ENCODE data around the gene SMIM1. TPM values are rescaled to one million over a fixed set of nuclear protein-coding genes. Genes with fewer than 3 reads are reported as not detected.

SMIM1 gene
- total RNA-seq, 6 experiments from 2014 or later = 2.6 to 8.7 (median 4.6) TPM

DNA sequence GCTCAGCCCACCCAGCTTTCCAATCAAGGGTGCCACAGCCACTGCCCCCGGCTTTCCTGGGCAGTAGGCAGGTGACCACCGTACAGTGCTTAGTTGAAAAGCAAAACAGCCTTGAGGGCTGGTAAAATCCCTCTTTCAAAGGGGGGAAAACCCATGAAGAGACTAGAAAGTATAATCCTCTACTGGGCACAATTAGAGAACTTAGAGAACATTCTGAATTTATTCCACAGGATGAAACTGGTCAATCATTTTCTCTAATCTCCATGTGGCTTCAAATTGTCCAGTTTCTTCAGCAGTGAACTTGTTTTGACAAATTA, 39.0 kb downstream of the SMIM1 start:
- intact Hi-C loops (cut with DNase I) = no loop called here
- no peak for ATAC-seq
- 60% methylated on average over 1 of the region's 2 CpGs for WGBS (ENCODE audit: insufficient coverage, low coverage, low lambda C conversion rate, missing lambda C conversion rate)

DNA sequence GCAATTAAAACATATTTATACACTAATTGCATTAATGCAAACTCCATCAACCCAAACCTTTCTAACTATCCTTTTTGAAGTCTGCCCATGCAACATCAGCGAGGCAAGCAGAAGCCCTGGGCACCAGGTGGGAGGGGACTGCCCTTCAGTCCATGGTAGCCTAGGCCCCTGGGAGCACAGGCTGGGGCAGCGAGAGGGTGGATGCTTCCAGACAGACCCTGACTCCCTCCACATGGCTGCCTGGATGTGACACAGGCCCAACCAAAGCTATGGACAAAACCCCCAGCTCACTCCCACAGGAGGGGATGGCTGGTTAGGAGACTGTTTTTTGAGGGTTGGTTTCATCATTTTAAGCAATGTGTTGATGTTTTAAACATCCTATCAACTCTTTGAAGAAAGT, 41.5 kb downstream of the SMIM1 start:
- Histone ChIP-seq H3K27ac (no peak overlapping the region), H3K9me3 (no peaks in the 10 kb centered on the region), H3K36me3 (peaks cover 0 to 10% (median 5%) of the 10 kb centered on the region in 4 donors), H3K27me3 (no peaks in the 10 kb centered on the region), H3K4me3 (no peak overlapping the region), H3K4me1 (no peaks in the 10 kb centered on the region)
- 100% methylated on average over 2 of the region's 2 CpGs for WGBS (ENCODE audit: insufficient coverage, low coverage, low lambda C conversion rate, missing lambda C conversion rate)
- no peak for ATAC-seq
- TF ChIP-seq, protein P1, sequence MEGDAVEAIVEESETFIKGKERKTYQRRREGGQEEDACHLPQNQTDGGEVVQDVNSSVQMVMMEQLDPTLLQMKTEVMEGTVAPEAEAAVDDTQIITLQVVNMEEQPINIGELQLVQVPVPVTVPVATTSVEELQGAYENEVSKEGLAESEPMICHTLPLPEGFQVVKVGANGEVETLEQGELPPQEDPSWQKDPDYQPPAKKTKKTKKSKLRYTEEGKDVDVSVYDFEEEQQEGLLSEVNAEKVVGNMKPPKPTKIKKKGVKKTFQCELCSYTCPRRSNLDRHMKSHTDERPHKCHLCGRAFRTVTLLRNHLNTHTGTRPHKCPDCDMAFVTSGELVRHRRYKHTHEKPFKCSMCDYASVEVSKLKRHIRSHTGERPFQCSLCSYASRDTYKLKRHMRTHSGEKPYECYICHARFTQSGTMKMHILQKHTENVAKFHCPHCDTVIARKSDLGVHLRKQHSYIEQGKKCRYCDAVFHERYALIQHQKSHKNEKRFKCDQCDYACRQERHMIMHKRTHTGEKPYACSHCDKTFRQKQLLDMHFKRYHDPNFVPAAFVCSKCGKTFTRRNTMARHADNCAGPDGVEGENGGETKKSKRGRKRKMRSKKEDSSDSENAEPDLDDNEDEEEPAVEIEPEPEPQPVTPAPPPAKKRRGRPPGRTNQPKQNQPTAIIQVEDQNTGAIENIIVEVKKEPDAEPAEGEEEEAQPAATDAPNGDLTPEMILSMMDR (IDR thresholded peaks at IDR 0.05) = no peak
- TF ChIP-seq POLR2A (IDR thresholded peaks at IDR 0.05) = no peak
- DNase-seq = peak in 1 of 3 donors; percentile 7
- intact Hi-C loops (cut with DNase I) = no loop called here

More for the DNA sequence above, 39.0 kb downstream of the SMIM1 start:
- Histone ChIP-seq H3K9me3 (no peaks in the 10 kb centered on the region), H3K27ac (no peak overlapping the region), H3K27me3 (no peaks in the 10 kb centered on the region), H3K4me3 (no peak overlapping the region), H3K4me1 (no peaks in the 10 kb centered on the region), H3K36me3 (peaks cover 0 to 10% (median 5%) of the 10 kb centered on the region in 4 donors)
- TF ChIP-seq, protein P1 (IDR thresholded peaks at IDR 0.05) = no peak
- TF ChIP-seq POLR2A (IDR thresholded peaks at IDR 0.05) = no peak
- DNase-seq = no peak

DNA sequence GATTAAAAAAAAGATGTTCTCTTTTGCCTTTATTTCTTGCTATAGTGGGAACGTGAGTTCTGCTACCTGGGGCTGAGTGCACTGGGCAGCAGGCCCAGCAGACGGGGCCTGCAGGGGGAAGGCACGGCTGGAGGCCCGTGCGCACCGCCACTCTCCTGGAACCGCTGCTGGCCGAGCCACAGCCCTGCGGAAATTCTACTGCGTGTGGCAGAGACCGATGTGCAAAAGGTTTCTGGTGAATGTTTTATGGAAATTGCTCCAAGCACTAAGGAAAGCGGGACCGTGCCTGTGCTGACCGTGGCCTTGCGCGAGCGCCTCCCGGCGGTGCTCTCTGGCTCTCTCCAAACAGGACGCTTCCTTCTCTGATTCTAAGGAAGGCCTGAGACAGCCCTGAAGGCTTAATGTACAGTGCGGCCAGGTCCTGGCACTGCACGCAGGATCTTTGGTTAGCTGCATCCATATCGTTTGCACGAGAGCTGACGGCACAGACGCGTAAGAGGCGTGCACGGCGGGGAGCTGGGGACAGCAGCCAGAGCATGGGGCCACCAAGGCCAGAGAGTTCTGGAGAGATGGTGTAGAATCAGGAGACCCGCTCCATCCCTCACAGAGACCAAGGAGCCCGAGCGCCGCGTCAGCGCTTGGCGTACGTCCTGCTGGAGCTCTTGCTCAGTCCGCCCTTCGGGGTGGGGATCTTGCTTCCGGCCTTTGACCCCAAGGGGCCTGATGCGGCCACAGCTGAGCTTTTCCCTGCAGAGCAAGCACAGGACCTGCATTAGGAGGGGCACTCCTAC, 42.4 kb downstream of the SMIM1 start:
- no peaks in the 10 kb centered on the region for H3K9me3 ChIP-seq
- WGBS (ENCODE audit: insufficient coverage, low coverage, low lambda C conversion rate, missing lambda C conversion rate) = 80% methylated on average over 10 of the region's 42 CpGs
- intact Hi-C loops (cut with DNase I) = no loop called here
- H3K27ac ChIP-seq = no peak overlapping the region
- H3K27me3 ChIP-seq = no peaks in the 10 kb centered on the region
- ATAC-seq (no peak), DNase-seq (peak in 1 of 3 donors; percentile 6)
- H3K4me1 ChIP-seq = no peaks in the 10 kb centered on the region
- TF ChIP-seq, protein P1 (IDR thresholded peaks at IDR 0.05) = no peak
- TF ChIP-seq POLR2A (IDR thresholded peaks at IDR 0.05) = no peak
- H3K4me3 ChIP-seq = no peak overlapping the region
- H3K36me3 ChIP-seq = peaks cover 0 to 12% (median 5%) of the 10 kb centered on the region in 4 donors

- DNase-seq = peak in 1 of 3 donors; percentile 14
- 50% methylated on average over 1 of the region's 38 CpGs for WGBS (ENCODE audit: insufficient coverage, low coverage, low lambda C conversion rate, missing lambda C conversion rate)
Observed at GRCh38 chr1:3816331-3817137, 44.0 kb downstream of the SMIM1 start.

More at GRCh38 chr1:3816331-3817137, 44.0 kb downstream of the SMIM1 start:
- Histone ChIP-seq H3K4me1 (no peaks in the 10 kb centered on the region), H3K27me3 (no peaks in the 10 kb centered on the region), H3K4me3 (no peak overlapping the region), H3K36me3 (peaks cover 0 to 27% (median 9%) of the 10 kb centered on the region in 4 donors), H3K9me3 (no peaks in the 10 kb centered on the region), H3K27ac (no peak overlapping the region)
- intact Hi-C loops (cut with DNase I) = no loop called here
- TF ChIP-seq POLR2A (IDR thresholded peaks at IDR 0.05) = no peak
- TF ChIP-seq, protein P1 (IDR thresholded peaks at IDR 0.05) = no peak
- no peak for ATAC-seq

Data from right lobe of liver (tissue), 6 donors.